Coronary artery (tissue), 2 donors: ENCODE measurements around the gene OGA.

Source experiments
- DNase-seq: peaks from one replicate; pipeline ENCODE4 v3.0.0-alpha.2; 2017; ENCODE audit warnings: low spot score
- H3K27ac ChIP-seq, 2 donors: fragments of 200-600 bp; sonication (generic); one replicate each; pipeline ENCODE4 v1.5.1; 2016 to 2019
- H3K4me3 ChIP-seq: fragments of 200-600 bp; sonication (generic); 2 replicates; pipeline ENCODE4 v1.5.1; 2016; ENCODE audit warnings: mild to moderate bottlenecking, moderate library complexity
- TF ChIP-seq, protein P1 (sequence below): fragments of 200-600 bp; sonication (generic); IDR thresholded peaks from one replicate; pipeline ENCODE4 v1.5.1; 2019; ENCODE audit warnings: antibody characterized with exemption

OGA gene

GRCh38 chr10:101830322-101831168 is 12.3 kb upstream of the OGA start:
- TF ChIP-seq, protein P1, sequence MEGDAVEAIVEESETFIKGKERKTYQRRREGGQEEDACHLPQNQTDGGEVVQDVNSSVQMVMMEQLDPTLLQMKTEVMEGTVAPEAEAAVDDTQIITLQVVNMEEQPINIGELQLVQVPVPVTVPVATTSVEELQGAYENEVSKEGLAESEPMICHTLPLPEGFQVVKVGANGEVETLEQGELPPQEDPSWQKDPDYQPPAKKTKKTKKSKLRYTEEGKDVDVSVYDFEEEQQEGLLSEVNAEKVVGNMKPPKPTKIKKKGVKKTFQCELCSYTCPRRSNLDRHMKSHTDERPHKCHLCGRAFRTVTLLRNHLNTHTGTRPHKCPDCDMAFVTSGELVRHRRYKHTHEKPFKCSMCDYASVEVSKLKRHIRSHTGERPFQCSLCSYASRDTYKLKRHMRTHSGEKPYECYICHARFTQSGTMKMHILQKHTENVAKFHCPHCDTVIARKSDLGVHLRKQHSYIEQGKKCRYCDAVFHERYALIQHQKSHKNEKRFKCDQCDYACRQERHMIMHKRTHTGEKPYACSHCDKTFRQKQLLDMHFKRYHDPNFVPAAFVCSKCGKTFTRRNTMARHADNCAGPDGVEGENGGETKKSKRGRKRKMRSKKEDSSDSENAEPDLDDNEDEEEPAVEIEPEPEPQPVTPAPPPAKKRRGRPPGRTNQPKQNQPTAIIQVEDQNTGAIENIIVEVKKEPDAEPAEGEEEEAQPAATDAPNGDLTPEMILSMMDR: no peak
- H3K4me3 ChIP-seq: peak overlapping the region; percentile 69
- peak overlapping the region in 1 of 2 donors; percentile 63 for H3K27ac ChIP-seq
- peak; percentile 88 for DNase-seq

GRCh38 chr10:101829561-101830315 is 11.5 kb upstream of the OGA start:
- DNase-seq: no peak
- Histone ChIP-seq H3K4me3 (peak overlapping the region; percentile 69), H3K27ac (peak overlapping the region in 1 of 2 donors; percentile 63)
- TF ChIP-seq, protein P1: no peak

GRCh38 chr10:101828766-101829551 is 10.7 kb upstream of the OGA start:
- Histone ChIP-seq H3K27ac (peak overlapping the region in 1 of 2 donors; percentile 47), H3K4me3 (peak overlapping the region; percentile 69)
- DNase-seq: peak; percentile 72
- TF ChIP-seq, protein P1: no peak

GRCh38 chr10:101827919-101828600 is 9.8 kb upstream of the OGA start:
- TF ChIP-seq, protein P1: no peak
- peak; percentile 58 for DNase-seq
- Histone ChIP-seq H3K27ac (no peak overlapping the region), H3K4me3 (no peak overlapping the region)

DNA sequence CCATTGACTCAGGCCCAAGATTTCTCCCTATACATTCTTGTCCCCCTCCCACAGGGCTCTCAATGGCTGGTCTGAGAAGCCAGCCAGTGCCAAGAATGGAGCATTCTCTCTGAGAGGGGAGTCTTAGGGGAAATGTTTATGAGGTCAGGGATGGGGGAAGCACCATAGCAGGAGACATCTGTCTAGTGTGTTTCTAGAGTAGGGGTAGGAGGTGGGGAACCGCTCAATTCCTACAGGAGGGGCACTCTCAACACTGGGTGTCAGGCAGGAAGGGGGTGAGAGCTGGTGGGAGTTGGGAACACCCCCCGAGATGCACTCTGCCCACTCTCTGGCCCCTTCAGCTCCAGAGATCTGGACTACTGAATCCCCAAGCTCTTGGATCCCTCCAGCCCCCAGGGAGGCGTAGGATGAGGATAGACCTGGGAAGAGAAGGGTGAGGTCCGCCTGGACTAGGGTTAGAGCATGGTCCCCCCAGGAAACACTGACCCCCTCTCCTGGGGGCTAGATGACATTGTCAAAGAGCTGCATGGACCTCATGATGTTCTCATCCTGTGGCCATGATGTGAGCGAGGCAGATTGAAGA is 8.7 kb upstream of the OGA start:
- TF ChIP-seq, protein P1: no peak
- Histone ChIP-seq H3K27ac (no peak overlapping the region), H3K4me3 (no peak overlapping the region)
- peak; percentile 61 for DNase-seq

DNA sequence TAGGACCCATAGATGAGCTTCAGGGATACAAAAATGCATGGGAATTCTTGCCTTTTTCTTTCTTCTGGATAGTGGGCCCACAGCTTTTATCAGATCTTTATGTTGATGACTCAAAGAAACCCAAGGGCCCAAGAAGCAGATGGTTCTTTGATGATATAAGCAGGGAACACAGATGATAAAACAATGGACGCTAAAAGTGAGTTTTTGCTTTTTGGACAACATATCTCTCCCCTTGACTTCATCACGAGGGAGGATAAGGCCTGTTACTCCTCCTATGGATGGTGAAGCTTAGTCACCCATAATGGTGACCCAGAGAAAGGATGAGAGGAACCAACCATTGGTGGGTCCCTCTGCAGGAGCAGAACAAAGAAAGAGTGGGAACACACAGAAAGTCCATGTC is 6.5 kb upstream of the OGA start:
- TF ChIP-seq, protein P1: no peak
- Histone ChIP-seq H3K27ac (no peak overlapping the region), H3K4me3 (no peak overlapping the region)
- no peak for DNase-seq
